WTC11 (cell line): Measurements from ENCODE around the gene DGKZ. TPM values are rescaled to one million over a fixed set of nuclear protein-coding genes. Genes with fewer than 3 reads are reported as not detected.

ENCODE experiments used
- ATF6 ChIP-seq: sonication (generic); formaldehyde crosslinking; IDR thresholded peaks from 2 replicates; pipeline ENCODE4 v1.8.1; 2023; ENCODE audit warnings: mild to moderate bottlenecking, missing genetic modification reagents
- E2F5 ChIP-seq: sonication (generic); formaldehyde crosslinking; IDR thresholded peaks from 2 replicates; pipeline ENCODE4 v1.8.1; 2022; ENCODE audit warnings: mild to moderate bottlenecking, moderate library complexity, missing genetic modification reagents
- EMX1 ChIP-seq: fragments of 250-450 bp; sonication (Bioruptor Pico); IDR thresholded peaks from 2 replicates; pipeline ENCODE4 v1.8.0; 2021; ENCODE audit warnings: mild to moderate bottlenecking
- GABPB1 ChIP-seq: sonication (generic); formaldehyde crosslinking; IDR thresholded peaks from 2 replicates; pipeline ENCODE4 v1.8.1; 2023; ENCODE audit warnings: mild to moderate bottlenecking, missing genetic modification reagents
- GRHL2 ChIP-seq: fragments of 250-450 bp; sonication (Bioruptor Pico); IDR thresholded peaks from 2 replicates; pipeline ENCODE4 v1.8.0; 2022; ENCODE audit warnings: mild to moderate bottlenecking, moderate library complexity; ENCODE audit not compliant: insufficient replicate concordance, severe bottlenecking
- HMGXB4 ChIP-seq: sonication (generic); formaldehyde crosslinking; IDR thresholded peaks from 2 replicates; pipeline ENCODE4 v1.8.1; 2023; ENCODE audit warnings: mild to moderate bottlenecking, moderate library complexity, missing genetic modification reagents
- IRF1 ChIP-seq: sonication (generic); formaldehyde crosslinking; IDR thresholded peaks from 2 replicates; pipeline ENCODE4 v1.8.0; 2023; ENCODE audit warnings: missing genetic modification reagents
- KAT7 ChIP-seq: sonication (generic); formaldehyde crosslinking; IDR thresholded peaks from 2 replicates; pipeline ENCODE4 v1.8.1; 2023; ENCODE audit warnings: missing genetic modification reagents, mild to moderate bottlenecking, borderline replicate concordance
- NFE2L1 ChIP-seq: sonication (generic); formaldehyde crosslinking; IDR thresholded peaks from 2 replicates; pipeline ENCODE4 v1.8.1; 2023; ENCODE audit warnings: missing genetic modification reagents
- NFYB ChIP-seq: sonication (generic); formaldehyde crosslinking; conservative IDR thresholded peaks from 2 replicates; pipeline ENCODE4 v1.8.0; 2022; ENCODE audit warnings: low read depth, missing genetic modification reagents
- PREB ChIP-seq: sonication (generic); formaldehyde crosslinking; IDR thresholded peaks from 2 replicates; pipeline ENCODE4 v1.8.1; 2022; ENCODE audit warnings: mild to moderate bottlenecking, missing genetic modification reagents, moderate library complexity, borderline replicate concordance
- RORB ChIP-seq: fragments of 250-450 bp; sonication (Bioruptor Pico); IDR thresholded peaks from 2 replicates; pipeline ENCODE4 v1.9.0; 2021; ENCODE audit warnings: mild to moderate bottlenecking
- SMAD3 ChIP-seq: sonication (generic); formaldehyde crosslinking; IDR thresholded peaks from 2 replicates; pipeline ENCODE4 v1.8.0; 2022; ENCODE audit warnings: missing genetic modification reagents, mild to moderate bottlenecking, borderline replicate concordance
- ZBTB21 ChIP-seq: sonication (generic); formaldehyde crosslinking; IDR thresholded peaks from 2 replicates; pipeline ENCODE4 v1.8.1; 2023; ENCODE audit warnings: mild to moderate bottlenecking, missing genetic modification reagents, borderline replicate concordance
- ZNF121 ChIP-seq: sonication (generic); formaldehyde crosslinking; IDR thresholded peaks from 2 replicates; pipeline ENCODE4 v1.8.0; 2023; ENCODE audit warnings: missing genetic modification reagents
- ZNF138 ChIP-seq: sonication (generic); formaldehyde crosslinking; conservative IDR thresholded peaks from 2 replicates; pipeline ENCODE4 v1.8.1; 2022; ENCODE audit warnings: mild to moderate bottlenecking, moderate library complexity, missing genetic modification reagents
- ZNF396 ChIP-seq: fragments of 250-450 bp; sonication (Bioruptor Pico); IDR thresholded peaks from 2 replicates; pipeline ENCODE4 v1.8.0; 2021; ENCODE audit warnings: mild to moderate bottlenecking, moderate library complexity, borderline replicate concordance
- ZNF423 ChIP-seq: fragments of 250-450 bp; sonication (Bioruptor Pico); IDR thresholded peaks from 2 replicates; pipeline ENCODE4 v2.1.2; 2022; ENCODE audit warnings: mild to moderate bottlenecking, moderate library complexity
- total RNA-seq: library from RNA; stranded (reverse); gene quantifications from 3 replicates; pipeline ENCODE4 v1.2.3, GENCODE V29; 2021
- TF ChIP-seq, protein P1 (sequence below): sonication (generic); formaldehyde crosslinking; IDR thresholded peaks from 2 replicates; pipeline ENCODE4 v1.8.1; 2023; ENCODE audit warnings: mild to moderate bottlenecking, missing genetic modification reagents
- TF ChIP-seq, protein P2 (sequence below): sonication (generic); formaldehyde crosslinking; IDR thresholded peaks from 2 replicates; pipeline ENCODE4 v1.8.0; 2022; ENCODE audit warnings: mild to moderate bottlenecking, missing genetic modification reagents
- TF ChIP-seq, protein P3 (sequence below): fragments of 250-450 bp; sonication (Bioruptor Pico); IDR thresholded peaks from 2 replicates; pipeline ENCODE4 v1.9.0; 2021; ENCODE audit warnings: mild to moderate bottlenecking, borderline replicate concordance

The DGKZ gene
- total RNA-seq, 1 experiment from 2014 or later, result 139 TPM

- no peak for TF ChIP-seq HMGXB4 (CRISPR knock-in tag)
- no peak for TF ChIP-seq ATF6 (CRISPR knock-in tag)
- TF ChIP-seq PREB (CRISPR knock-in tag), result no peak
- no peak for TF ChIP-seq EMX1
- TF ChIP-seq, protein P1, sequence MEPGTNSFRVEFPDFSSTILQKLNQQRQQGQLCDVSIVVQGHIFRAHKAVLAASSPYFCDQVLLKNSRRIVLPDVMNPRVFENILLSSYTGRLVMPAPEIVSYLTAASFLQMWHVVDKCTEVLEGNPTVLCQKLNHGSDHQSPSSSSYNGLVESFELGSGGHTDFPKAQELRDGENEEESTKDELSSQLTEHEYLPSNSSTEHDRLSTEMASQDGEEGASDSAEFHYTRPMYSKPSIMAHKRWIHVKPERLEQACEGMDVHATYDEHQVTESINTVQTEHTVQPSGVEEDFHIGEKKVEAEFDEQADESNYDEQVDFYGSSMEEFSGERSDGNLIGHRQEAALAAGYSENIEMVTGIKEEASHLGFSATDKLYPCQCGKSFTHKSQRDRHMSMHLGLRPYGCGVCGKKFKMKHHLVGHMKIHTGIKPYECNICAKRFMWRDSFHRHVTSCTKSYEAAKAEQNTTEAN (CRISPR knock-in tag), result peak; percentile 87; the same call in 1 of the 2 replicates
- peak; percentile 92 for TF ChIP-seq ZNF423 (CRISPR knock-in tag)
- TF ChIP-seq NFE2L1 (CRISPR knock-in tag), result no peak
- no peak for TF ChIP-seq SMAD3 (CRISPR knock-in tag)
- no peak for TF ChIP-seq GRHL2 (CRISPR knock-in tag)
- TF ChIP-seq NFYB, result no peak
- TF ChIP-seq ZNF396 (CRISPR knock-in tag), result no peak
- TF ChIP-seq, protein P2, sequence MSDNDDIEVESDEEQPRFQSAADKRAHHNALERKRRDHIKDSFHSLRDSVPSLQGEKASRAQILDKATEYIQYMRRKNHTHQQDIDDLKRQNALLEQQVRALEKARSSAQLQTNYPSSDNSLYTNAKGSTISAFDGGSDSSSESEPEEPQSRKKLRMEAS, result peak; percentile 76
- peak; percentile 50; the same call in 1 of the 2 replicates for TF ChIP-seq ZNF121 (CRISPR knock-in tag)
- no peak for TF ChIP-seq GABPB1 (CRISPR knock-in tag)
- TF ChIP-seq E2F5 (CRISPR knock-in tag), result peak; percentile 47; the same call in 1 of the 2 replicates
- peak; percentile 59; the same call in 1 of the 2 replicates for TF ChIP-seq ZBTB21 (CRISPR knock-in tag)
- TF ChIP-seq, protein P3, sequence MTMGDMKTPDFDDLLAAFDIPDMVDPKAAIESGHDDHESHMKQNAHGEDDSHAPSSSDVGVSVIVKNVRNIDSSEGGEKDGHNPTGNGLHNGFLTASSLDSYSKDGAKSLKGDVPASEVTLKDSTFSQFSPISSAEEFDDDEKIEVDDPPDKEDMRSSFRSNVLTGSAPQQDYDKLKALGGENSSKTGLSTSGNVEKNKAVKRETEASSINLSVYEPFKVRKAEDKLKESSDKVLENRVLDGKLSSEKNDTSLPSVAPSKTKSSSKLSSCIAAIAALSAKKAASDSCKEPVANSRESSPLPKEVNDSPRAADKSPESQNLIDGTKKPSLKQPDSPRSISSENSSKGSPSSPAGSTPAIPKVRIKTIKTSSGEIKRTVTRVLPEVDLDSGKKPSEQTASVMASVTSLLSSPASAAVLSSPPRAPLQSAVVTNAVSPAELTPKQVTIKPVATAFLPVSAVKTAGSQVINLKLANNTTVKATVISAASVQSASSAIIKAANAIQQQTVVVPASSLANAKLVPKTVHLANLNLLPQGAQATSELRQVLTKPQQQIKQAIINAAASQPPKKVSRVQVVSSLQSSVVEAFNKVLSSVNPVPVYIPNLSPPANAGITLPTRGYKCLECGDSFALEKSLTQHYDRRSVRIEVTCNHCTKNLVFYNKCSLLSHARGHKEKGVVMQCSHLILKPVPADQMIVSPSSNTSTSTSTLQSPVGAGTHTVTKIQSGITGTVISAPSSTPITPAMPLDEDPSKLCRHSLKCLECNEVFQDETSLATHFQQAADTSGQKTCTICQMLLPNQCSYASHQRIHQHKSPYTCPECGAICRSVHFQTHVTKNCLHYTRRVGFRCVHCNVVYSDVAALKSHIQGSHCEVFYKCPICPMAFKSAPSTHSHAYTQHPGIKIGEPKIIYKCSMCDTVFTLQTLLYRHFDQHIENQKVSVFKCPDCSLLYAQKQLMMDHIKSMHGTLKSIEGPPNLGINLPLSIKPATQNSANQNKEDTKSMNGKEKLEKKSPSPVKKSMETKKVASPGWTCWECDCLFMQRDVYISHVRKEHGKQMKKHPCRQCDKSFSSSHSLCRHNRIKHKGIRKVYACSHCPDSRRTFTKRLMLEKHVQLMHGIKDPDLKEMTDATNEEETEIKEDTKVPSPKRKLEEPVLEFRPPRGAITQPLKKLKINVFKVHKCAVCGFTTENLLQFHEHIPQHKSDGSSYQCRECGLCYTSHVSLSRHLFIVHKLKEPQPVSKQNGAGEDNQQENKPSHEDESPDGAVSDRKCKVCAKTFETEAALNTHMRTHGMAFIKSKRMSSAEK (CRISPR knock-in tag), result no peak
- no peak for TF ChIP-seq RORB
- TF ChIP-seq ZNF138, result no peak
- TF ChIP-seq IRF1 (CRISPR knock-in tag), result no peak
- TF ChIP-seq KAT7 (CRISPR knock-in tag), result 0 out of 2 replicates have a peak, but pooled peaks have one; percentile 41
Measured at GRCh38 chr11:46338988-46339666, 8.1 kb upstream of the DGKZ start (continued).
